ENCODE data around the gene GAPDH.

DNA sequence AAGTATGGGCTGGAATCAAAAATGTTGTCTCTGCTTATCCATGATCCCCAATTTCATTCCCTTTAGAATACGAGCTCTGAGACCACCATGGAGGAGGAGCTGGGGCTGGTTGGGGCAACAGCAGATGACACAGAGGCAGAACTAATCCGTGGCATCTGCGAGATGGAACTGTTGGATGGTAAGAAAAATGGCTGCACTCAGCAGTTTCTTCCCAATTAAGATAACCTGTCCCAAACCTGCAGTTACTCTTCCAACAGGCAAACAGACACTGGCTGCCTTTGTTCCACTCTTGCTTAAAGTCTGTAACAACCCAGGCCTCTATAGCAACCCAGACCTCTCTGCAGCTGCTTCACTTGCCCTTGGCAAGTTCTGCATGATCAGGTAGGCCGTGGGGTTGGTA is 6.6 kb upstream of the GAPDH start:
- TF ChIP-seq, protein P1, sequence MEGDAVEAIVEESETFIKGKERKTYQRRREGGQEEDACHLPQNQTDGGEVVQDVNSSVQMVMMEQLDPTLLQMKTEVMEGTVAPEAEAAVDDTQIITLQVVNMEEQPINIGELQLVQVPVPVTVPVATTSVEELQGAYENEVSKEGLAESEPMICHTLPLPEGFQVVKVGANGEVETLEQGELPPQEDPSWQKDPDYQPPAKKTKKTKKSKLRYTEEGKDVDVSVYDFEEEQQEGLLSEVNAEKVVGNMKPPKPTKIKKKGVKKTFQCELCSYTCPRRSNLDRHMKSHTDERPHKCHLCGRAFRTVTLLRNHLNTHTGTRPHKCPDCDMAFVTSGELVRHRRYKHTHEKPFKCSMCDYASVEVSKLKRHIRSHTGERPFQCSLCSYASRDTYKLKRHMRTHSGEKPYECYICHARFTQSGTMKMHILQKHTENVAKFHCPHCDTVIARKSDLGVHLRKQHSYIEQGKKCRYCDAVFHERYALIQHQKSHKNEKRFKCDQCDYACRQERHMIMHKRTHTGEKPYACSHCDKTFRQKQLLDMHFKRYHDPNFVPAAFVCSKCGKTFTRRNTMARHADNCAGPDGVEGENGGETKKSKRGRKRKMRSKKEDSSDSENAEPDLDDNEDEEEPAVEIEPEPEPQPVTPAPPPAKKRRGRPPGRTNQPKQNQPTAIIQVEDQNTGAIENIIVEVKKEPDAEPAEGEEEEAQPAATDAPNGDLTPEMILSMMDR (IDR thresholded peaks at IDR 0.05) = no peak
- TF ChIP-seq POLR2AphosphoS5 (IDR thresholded peaks at IDR 0.05) (no peak), POLR2A (IDR thresholded peaks at IDR 0.05) (no peak)

All from prostate gland (tissue), 2 donors.